ENCODE measurements around the gene USP48. TPM values are rescaled to one million over a fixed set of nuclear protein-coding genes. Genes with fewer than 3 reads are reported as not detected.

The USP48 gene
- total and polyA plus RNA-seq, 2 of the 13 experiments (the other 11 are each of a cell fraction or from before 2014, with no cell fraction given): 30.4 to 30.7 TPM

- TF ChIP-seq HNRNPLL (IDR thresholded peaks at IDR 0.05; ENCODE audit: low read depth, low read length, poor library complexity, severe bottlenecking) (peak; percentile 98), FOXA1 (IDR thresholded peaks at IDR 0.05) (no peak), FOXA1 (CRISPR knock-in tag; IDR thresholded peaks at IDR 0.05) (no peak), SIN3B (IDR thresholded peaks at IDR 0.05; ENCODE audit: low read length) (no peak), SMARCC2 (IDR thresholded peaks at IDR 0.05) (no peak), WIZ (CRISPR knock-in tag; IDR thresholded peaks at IDR 0.05) (no peak), ZKSCAN5 (CRISPR knock-in tag; IDR thresholded peaks at IDR 0.05) (0 out of 2 replicates have a peak, but pooled peaks have one; percentile 57), ZMYM4 (CRISPR knock-in tag; IDR thresholded peaks at IDR 0.05) (no peak), KDM3A (CRISPR knock-in tag; IDR thresholded peaks at IDR 0.05; ENCODE audit: low read depth) (peak; percentile 43), ATF1 (CRISPR knock-in tag; IDR thresholded peaks at IDR 0.05) (no peak), PBX2 (CRISPR knock-in tag; IDR thresholded peaks at IDR 0.05) (no peak), JARID2 (CRISPR knock-in tag; IDR thresholded peaks at IDR 0.05; ENCODE audit: insufficient replicate concordance) (no peak), ZSCAN9 (CRISPR knock-in tag; IDR thresholded peaks at IDR 0.05; ENCODE audit: borderline replicate concordance) (0 out of 2 replicates have a peak, but pooled peaks have one; percentile 7), ZFP36 (IDR thresholded peaks at IDR 0.05; ENCODE audit: borderline replicate concordance, low read depth, low read length, partially characterized antibody) (no peak), PTBP1 (IDR thresholded peaks at IDR 0.05; ENCODE audit: low read depth, low read length, poor library complexity, severe bottlenecking) (no peak), NR2C2 (CRISPR knock-in tag; IDR thresholded peaks at IDR 0.05; ENCODE audit: borderline replicate concordance) (no peak), TEAD3 (CRISPR knock-in tag; optimal IDR thresholded peaks at IDR 0.05; ENCODE audit: borderline replicate concordance) (peak; percentile 21), TERF1 (CRISPR knock-in tag; IDR thresholded peaks at IDR 0.05) (no peak), FOXO4 (CRISPR knock-in tag; conservative IDR thresholded peaks at IDR 0.05) (0 out of 2 replicates have a peak, but pooled peaks have one; percentile 80), RBFOX2 (IDR thresholded peaks at IDR 0.05; ENCODE audit: low read depth, low read length) (no peak), MXD4 (CRISPR knock-in tag; IDR thresholded peaks at IDR 0.05) (no peak), IRX3 (CRISPR knock-in tag; IDR thresholded peaks at IDR 0.05; ENCODE audit: borderline replicate concordance, low read depth) (peak; percentile 28; the same call in 1 of the 2 replicates), NAIF1 (CRISPR knock-in tag; IDR thresholded peaks at IDR 0.05; ENCODE audit: borderline replicate concordance) (0 out of 2 replicates have a peak, but pooled peaks have one; percentile 17), MEIS1 (CRISPR knock-in tag; IDR thresholded peaks at IDR 0.05; ENCODE audit: borderline replicate concordance) (no peak), TGIF2 (CRISPR knock-in tag; IDR thresholded peaks at IDR 0.05) (no peak)
Observed at GRCh38 chr1:21782349-21782867, 541 bp downstream of the USP48 start (continued).
